Measurements from ENCODE around the gene DMRT3. TPM values are rescaled to one million over a fixed set of nuclear protein-coding genes. Genes with fewer than 3 reads are reported as not detected.

Gene DMRT3
- not detected for total RNA-seq
- polyA plus RNA-seq (ENCODE audit: insufficient read depth, low read depth, low replicate concordance), result not detected
- long read RNA-seq, donor 1, partial matches to known transcripts, result 0 of 2 reads
- long read RNA-seq, donor 1, other reads (novel, unspliced or antisense), result 0 of 2 reads
- long read RNA-seq, donor 2, partial matches to known transcripts, result 0 of 1 reads
- long read RNA-seq, donor 2, other reads (novel, unspliced or antisense), result 0 of 1 reads
- long read RNA-seq, donor 3, result 0 reads
- long read RNA-seq, donor 4, result 0 reads
- long read RNA-seq, donor 5, result 0 reads
- long read RNA-seq, donor 6, result 0 reads
- long read RNA-seq, donor 7, result 0 reads
- long read RNA-seq, donor 8, partial matches to known transcripts, result 0 of 1 reads
- long read RNA-seq, donor 8, other reads (novel, unspliced or antisense), result 0 of 1 reads
- long read RNA-seq, donor 9, partial matches to known transcripts, result 0 of 1 reads
- long read RNA-seq, donor 9, other reads (novel, unspliced or antisense), result 0 of 1 reads
- long read RNA-seq, donor 10, partial matches to known transcripts, result 0 of 1 reads
- long read RNA-seq, donor 10, other reads (novel, unspliced or antisense), result 0 of 1 reads

DNA sequence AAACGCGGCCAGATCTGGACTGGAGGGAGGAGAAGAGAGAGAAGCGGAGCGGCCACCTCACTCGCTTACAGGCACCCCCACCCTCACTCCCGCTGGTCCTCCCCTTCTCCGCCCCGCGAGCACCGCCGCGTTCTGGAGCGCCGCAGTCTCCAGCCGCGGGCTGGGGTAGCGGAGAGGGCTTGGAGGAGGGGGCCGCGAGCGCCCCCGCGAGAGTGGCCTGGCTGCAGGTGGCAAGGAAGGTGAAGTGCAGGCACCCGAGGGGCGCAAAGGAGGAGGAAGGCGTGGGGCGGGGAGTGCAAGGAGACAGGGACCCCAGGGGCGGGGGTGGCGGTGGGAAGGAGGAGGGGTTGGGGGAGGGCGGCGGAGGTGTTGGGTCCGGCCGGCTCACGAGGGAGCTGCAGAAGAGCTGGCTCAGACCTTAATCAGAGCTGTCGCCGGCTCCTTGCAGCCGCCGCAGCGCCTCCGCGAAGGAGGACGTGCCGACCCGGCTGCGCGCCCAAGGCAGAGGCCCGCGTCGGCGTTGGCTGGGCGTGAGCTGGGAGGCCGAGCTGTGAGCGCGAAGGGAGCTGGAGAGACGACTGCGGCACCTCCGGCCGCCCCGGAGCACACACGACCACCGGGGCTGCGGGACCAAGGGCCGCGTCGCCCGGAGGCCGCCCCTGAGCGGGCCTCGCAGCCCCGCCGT, at the start of gene DMRT3:
Gene DMRT3, plus strand, starts transcription at position 398 of the 685 bp plus-strand sequence. CDS start 347 bp downstream, outside the sequence.
- H3K9me3 ChIP-seq (ENCODE audit: control insufficient read depth in 2 of 3, insufficient read depth in 1 of 3, low read length in 3 of 3), result peaks cover 0 to 3% (median 0%) of the 10 kb centered on the region in 3 donors
- intact Hi-C loops (cut with DNase I), result no loop called here
- H3K27me3 ChIP-seq (ENCODE audit: control insufficient read depth, insufficient read depth, low read length), result peaks cover 62% of the 10 kb centered on the region
- H3K4me1 ChIP-seq (ENCODE audit: control insufficient read depth in 2 of 3, insufficient read depth in 2 of 3, low read depth in 1 of 3, low read length in 3 of 3), result no peaks in the 10 kb centered on the region
- H3K36me3 ChIP-seq (ENCODE audit: control insufficient read depth in 2 of 3, insufficient read depth in 3 of 3, low read length in 3 of 3), result no peaks in the 10 kb centered on the region
- TF ChIP-seq CTCF (IDR thresholded peaks at IDR 0.05; ENCODE audit: borderline replicate concordance, extremely low read depth, insufficient read depth), result no peak
- peak in 4 of 5 donors; percentile 73 to 89 (median 84) for DNase-seq
- H3K27ac ChIP-seq (ENCODE audit: low read depth in 2 of 2, low read length in 2 of 2), result no peak within 1 kb of the TSS
- no peak within 1 kb of the TSS for H3K4me3 ChIP-seq (ENCODE audit: low read length in 3 of 3)
- no peak for FAIRE-seq
- H3K9ac ChIP-seq (ENCODE audit: low read length in 3 of 3), result no peak within 1 kb of the TSS

DNA sequence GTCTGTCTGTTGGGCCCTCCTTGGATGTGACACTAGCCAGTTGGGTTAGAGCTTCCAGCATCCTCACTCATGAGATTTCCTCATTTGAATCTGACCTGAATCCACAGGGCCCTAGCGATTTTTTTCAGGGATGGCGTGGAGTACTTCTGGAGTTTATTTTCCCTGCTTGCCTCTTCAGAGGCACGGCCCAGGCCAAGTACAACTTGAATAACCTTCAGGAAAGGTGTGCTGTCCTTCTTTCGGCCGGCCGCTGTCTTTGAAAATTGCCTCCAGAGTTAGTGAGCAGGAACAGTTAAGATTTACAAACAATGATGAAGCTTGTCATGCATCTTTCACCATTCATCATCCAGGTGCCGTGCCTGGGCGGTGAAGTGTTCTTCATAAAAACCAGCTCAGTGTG, 49.5 kb upstream of the DMRT3 start:
- FAIRE-seq (no peak), DNase-seq (peak in 2 of 5 donors; percentile 15 to 18)
- Histone ChIP-seq H3K4me3 (ENCODE audit: low read length in 3 of 3) (no peak overlapping the region), H3K36me3 (ENCODE audit: control insufficient read depth in 2 of 3, insufficient read depth in 3 of 3, low read length in 3 of 3) (no peaks in the 10 kb centered on the region), H3K9ac (ENCODE audit: low read length in 3 of 3) (no peak overlapping the region), H3K27ac (ENCODE audit: low read depth in 2 of 2, low read length in 2 of 2) (no peak overlapping the region), H3K4me1 (ENCODE audit: control insufficient read depth in 2 of 3, insufficient read depth in 2 of 3, low read depth in 1 of 3, low read length in 3 of 3) (no peaks in the 10 kb centered on the region), H3K9me3 (ENCODE audit: control insufficient read depth in 2 of 3, insufficient read depth in 1 of 3, low read length in 3 of 3) (no peaks in the 10 kb centered on the region), H3K27me3 (ENCODE audit: control insufficient read depth, insufficient read depth, low read length) (no peaks in the 10 kb centered on the region)
- no peak for TF ChIP-seq CTCF (IDR thresholded peaks at IDR 0.05; ENCODE audit: borderline replicate concordance, extremely low read depth, insufficient read depth)
- intact Hi-C loops (cut with DNase I), result no loop called here

DNA sequence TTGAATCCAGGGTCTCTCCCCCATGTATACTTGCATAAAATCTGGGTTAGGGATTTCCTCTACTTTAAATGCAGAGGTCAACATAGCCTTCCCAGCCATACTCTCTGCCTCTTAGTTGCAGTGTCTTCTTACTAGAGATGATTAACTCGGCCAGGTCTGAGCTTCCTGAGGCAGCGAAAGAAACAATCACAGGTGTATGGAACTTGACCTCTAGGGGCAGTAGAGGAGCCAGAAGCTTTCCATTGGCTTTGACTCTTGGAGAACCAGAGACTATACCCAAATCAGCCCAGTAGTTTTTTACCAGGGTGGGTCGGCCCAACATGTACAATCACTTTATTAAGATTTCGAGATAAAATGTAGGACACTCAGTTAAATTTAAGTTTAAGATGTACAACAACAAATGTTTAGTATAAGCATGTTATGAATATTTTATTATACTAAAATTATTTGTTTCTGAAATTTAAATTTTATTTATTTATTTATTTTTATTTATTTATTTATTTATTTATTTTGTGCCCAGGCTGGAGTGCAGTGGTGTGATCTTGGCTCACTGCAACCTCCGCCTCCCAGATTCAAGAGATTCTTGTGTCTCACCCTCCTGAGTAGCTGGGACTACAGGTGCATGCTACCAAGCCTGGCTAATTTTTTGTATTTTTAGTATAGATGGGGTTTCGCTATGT, 48.0 kb upstream of the DMRT3 start:
- no peaks in the 10 kb centered on the region for H3K9me3 ChIP-seq (ENCODE audit: control insufficient read depth in 2 of 3, insufficient read depth in 1 of 3, low read length in 3 of 3)
- DNase-seq (peak in 4 of 5 donors; percentile 52 to 84 (median 74)), FAIRE-seq (peak; percentile 19)
- no peaks in the 10 kb centered on the region for H3K36me3 ChIP-seq (ENCODE audit: control insufficient read depth in 2 of 3, insufficient read depth in 3 of 3, low read length in 3 of 3)
- H3K27ac ChIP-seq (ENCODE audit: low read depth in 2 of 2, low read length in 2 of 2), result no peak overlapping the region
- intact Hi-C loops (cut with DNase I), result no loop called here
- no peaks in the 10 kb centered on the region for H3K27me3 ChIP-seq (ENCODE audit: control insufficient read depth, insufficient read depth, low read length)
- H3K4me1 ChIP-seq (ENCODE audit: control insufficient read depth in 2 of 3, insufficient read depth in 2 of 3, low read depth in 1 of 3, low read length in 3 of 3), result no peaks in the 10 kb centered on the region
- no peak overlapping the region for H3K4me3 ChIP-seq (ENCODE audit: low read length in 3 of 3)
- H3K9ac ChIP-seq (ENCODE audit: low read length in 3 of 3), result no peak overlapping the region
- peak; percentile 23 for TF ChIP-seq CTCF (IDR thresholded peaks at IDR 0.05; ENCODE audit: borderline replicate concordance, extremely low read depth, insufficient read depth)

Data from kidney (tissue), 22 donors.